Measurements from ENCODE around the gene CEBPE.

The CEBPE gene

DNA sequence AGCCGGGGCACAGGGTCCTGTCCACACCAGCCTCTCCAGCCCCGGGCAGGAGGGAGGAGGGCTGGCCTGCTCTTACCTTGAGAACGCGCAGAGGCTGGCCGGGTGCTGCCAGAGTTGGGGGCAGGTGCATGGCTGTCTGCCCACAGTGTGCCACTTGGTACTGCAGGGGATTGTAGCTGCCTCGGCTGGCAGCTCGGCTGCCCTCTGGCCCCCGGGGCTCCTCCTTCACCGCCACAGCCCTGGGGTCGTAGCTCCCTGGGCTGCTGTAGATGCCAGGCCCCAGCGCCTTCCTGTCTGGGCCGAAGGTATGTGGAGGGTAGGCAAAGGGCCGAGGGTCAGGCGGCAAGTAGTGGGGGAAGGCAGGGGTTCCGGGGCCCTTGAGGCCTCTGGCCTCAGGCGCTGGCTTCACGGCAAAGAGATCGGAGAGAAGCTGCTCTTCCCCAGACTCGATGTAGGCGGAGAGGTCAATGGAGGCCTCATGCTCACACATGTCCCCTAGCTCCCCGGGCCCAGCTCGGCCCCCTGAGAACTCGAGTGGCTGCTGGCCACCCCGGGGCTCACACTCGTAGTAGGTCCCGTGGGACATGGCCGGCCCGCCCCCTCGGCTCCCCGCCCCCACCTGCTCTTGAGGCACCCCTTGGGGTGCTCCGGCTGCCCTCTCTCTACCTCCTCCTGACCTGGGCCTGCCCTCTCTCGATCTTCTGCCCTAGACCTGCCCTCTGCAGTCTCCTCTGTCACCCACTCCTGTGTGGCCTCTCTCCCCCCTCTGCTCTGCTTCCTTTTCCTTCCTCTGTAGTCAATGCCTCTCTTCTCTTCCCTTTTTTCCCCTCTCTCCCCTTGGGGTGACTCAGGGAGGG is at the start of gene CEBPE:
Gene CEBPE, minus strand, starts transcription at position 750 of the 857 bp plus-strand sequence. Its CDS starts 164 bp downstream, at position 586.
- H3K27ac ChIP-seq (ENCODE audit: low read depth, low read length), result no peak within 1 kb of the TSS
- no peaks in the 10 kb centered on the region for H3K9me3 ChIP-seq (ENCODE audit: insufficient read depth, low read length)
- no peak within 1 kb of the TSS for H3K4me2 ChIP-seq (ENCODE audit: low read depth, low read length, poor library complexity, severe bottlenecking)
- H4K20me1 ChIP-seq (ENCODE audit: low read depth, low read length), result no peaks in the 10 kb centered on the region
- H3K27me3 ChIP-seq (ENCODE audit: low read length), result no peaks in the 10 kb centered on the region
- H3K79me2 ChIP-seq (ENCODE audit: insufficient read depth, low read length), result no peaks in the 10 kb centered on the region
- H3K4me3 ChIP-seq (ENCODE audit: insufficient read depth, low read length, poor library complexity, severe bottlenecking), result no peak within 1 kb of the TSS
- H2AFZ ChIP-seq (ENCODE audit: low read depth, low read length, severe bottlenecking), result no peak within 1 kb of the TSS
- H3F3A ChIP-seq (ENCODE audit: insufficient read depth), result no peaks in the 10 kb centered on the region
- H3K9ac ChIP-seq (ENCODE audit: low read length), result no peak within 1 kb of the TSS
- TF ChIP-seq, protein P1, sequence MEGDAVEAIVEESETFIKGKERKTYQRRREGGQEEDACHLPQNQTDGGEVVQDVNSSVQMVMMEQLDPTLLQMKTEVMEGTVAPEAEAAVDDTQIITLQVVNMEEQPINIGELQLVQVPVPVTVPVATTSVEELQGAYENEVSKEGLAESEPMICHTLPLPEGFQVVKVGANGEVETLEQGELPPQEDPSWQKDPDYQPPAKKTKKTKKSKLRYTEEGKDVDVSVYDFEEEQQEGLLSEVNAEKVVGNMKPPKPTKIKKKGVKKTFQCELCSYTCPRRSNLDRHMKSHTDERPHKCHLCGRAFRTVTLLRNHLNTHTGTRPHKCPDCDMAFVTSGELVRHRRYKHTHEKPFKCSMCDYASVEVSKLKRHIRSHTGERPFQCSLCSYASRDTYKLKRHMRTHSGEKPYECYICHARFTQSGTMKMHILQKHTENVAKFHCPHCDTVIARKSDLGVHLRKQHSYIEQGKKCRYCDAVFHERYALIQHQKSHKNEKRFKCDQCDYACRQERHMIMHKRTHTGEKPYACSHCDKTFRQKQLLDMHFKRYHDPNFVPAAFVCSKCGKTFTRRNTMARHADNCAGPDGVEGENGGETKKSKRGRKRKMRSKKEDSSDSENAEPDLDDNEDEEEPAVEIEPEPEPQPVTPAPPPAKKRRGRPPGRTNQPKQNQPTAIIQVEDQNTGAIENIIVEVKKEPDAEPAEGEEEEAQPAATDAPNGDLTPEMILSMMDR (IDR thresholded peaks at IDR 0.05; ENCODE audit: insufficient read depth, low read length, poor library complexity, severe bottlenecking), result no peak
- TF ChIP-seq EZH2phosphoT487 (conservative IDR thresholded peaks at IDR 0.05; ENCODE audit: low read length), result no peak
- H3K36me3 ChIP-seq (ENCODE audit: low read length), result no peaks in the 10 kb centered on the region
- no peaks in the 10 kb centered on the region for H3K9me2 ChIP-seq (replicated peaks; ENCODE audit: insufficient read depth, low read length)

DNA sequence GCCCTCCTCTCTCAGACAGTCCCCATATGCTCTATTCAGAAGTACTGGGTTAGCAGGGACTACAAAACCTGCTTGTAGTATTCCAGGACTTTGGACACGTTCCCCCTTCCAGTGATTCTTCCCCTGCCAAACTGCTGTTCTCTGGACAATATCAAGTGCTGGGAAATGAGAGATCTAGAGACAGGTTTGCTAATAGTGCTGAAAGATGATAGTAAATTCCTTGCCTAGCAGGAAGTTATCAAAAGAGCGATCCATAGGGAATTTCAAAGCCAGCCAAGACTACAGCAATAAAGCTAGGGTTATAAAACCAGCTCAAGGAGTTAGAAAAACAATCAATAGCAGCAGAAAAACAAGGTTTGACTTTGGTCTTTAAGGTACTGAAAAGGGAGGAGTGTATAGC is 49.2 kb upstream of the CEBPE start:
- no peak for TF ChIP-seq EZH2phosphoT487 (conservative IDR thresholded peaks at IDR 0.05; ENCODE audit: low read length)
- TF ChIP-seq, protein P1 (IDR thresholded peaks at IDR 0.05; ENCODE audit: insufficient read depth, low read length, poor library complexity, severe bottlenecking), result no peak
- no peaks in the 10 kb centered on the region for H3F3A ChIP-seq (ENCODE audit: insufficient read depth)

DNA sequence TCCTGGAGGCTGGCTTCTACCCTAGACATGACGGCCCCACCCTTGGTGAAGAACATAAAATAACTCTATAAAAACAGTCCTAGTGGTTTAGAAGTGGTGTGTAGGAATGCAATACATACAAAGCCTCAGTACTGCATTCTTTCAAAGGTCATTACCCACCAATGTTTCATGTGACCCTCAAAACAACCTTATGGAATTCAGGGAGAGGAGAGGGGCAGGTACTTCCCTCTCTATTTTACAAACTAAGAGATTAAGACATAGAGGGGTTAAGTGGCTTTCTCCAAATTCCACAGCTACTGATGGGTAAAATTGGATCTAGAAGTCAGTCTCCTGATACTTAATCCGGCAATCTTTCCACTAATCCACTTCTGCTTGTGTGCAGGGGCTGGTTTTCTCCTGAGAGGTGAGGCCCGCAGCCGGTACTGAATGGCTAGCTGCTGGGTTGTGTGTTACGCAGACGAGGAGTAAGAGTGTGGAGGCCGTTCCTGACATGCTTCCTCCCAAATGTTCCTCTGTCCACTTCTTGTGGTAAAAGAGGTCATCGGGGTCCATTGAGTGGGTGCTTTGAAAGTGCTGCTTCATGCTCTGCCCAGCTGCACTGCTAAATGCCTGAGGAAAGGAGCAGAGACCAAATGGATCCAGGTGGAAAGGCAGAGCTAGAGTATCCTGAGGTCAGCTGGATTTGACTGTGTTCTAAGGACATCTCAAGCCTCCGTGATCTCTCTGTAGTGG is 48.2 kb upstream of the CEBPE start:
- TF ChIP-seq, protein P1 (IDR thresholded peaks at IDR 0.05; ENCODE audit: insufficient read depth, low read length, poor library complexity, severe bottlenecking), result no peak
- TF ChIP-seq EZH2phosphoT487 (conservative IDR thresholded peaks at IDR 0.05; ENCODE audit: low read length), result no peak
- no peak overlapping the region for H3K27ac ChIP-seq (ENCODE audit: low read depth, low read length)
- no peaks in the 10 kb centered on the region for H3K9me2 ChIP-seq (replicated peaks; ENCODE audit: insufficient read depth, low read length)
- H2AFZ ChIP-seq (ENCODE audit: low read depth, low read length, severe bottlenecking), result no peak overlapping the region
- no peaks in the 10 kb centered on the region for H3K36me3 ChIP-seq (ENCODE audit: low read length)
- no peaks in the 10 kb centered on the region for H3F3A ChIP-seq (ENCODE audit: insufficient read depth)
- no peak overlapping the region for H3K9ac ChIP-seq (ENCODE audit: low read length)
- H3K79me2 ChIP-seq (ENCODE audit: insufficient read depth, low read length), result no peaks in the 10 kb centered on the region
- H3K27me3 ChIP-seq (ENCODE audit: low read length), result no peaks in the 10 kb centered on the region
- no peak overlapping the region for H3K4me2 ChIP-seq (ENCODE audit: low read depth, low read length, poor library complexity, severe bottlenecking)
- no peaks in the 10 kb centered on the region for H4K20me1 ChIP-seq (ENCODE audit: low read depth, low read length)
- no peaks in the 10 kb centered on the region for H3K9me3 ChIP-seq (ENCODE audit: insufficient read depth, low read length)
- H3K4me3 ChIP-seq (ENCODE audit: insufficient read depth, low read length, poor library complexity, severe bottlenecking), result no peak overlapping the region

More for the DNA sequence above, 49.2 kb upstream of the CEBPE start:
- Histone ChIP-seq H3K9me3 (ENCODE audit: insufficient read depth, low read length) (no peaks in the 10 kb centered on the region), H2AFZ (ENCODE audit: low read depth, low read length, severe bottlenecking) (no peak overlapping the region), H3K27me3 (ENCODE audit: low read length) (no peaks in the 10 kb centered on the region), H3K4me2 (ENCODE audit: low read depth, low read length, poor library complexity, severe bottlenecking) (no peak overlapping the region), H3K27ac (ENCODE audit: low read depth, low read length) (no peak overlapping the region), H3K9ac (ENCODE audit: low read length) (no peak overlapping the region), H3K36me3 (ENCODE audit: low read length) (no peaks in the 10 kb centered on the region), H3K4me3 (ENCODE audit: insufficient read depth, low read length, poor library complexity, severe bottlenecking) (no peak overlapping the region), H3K9me2 (replicated peaks; ENCODE audit: insufficient read depth, low read length) (no peaks in the 10 kb centered on the region), H4K20me1 (ENCODE audit: low read depth, low read length) (no peaks in the 10 kb centered on the region), H3K79me2 (ENCODE audit: insufficient read depth, low read length) (no peaks in the 10 kb centered on the region)

Measured in SU-DHL-6 (cell line).